Stimulated activated CD4-positive, alpha-beta T cell treated with anti-CD3 and anti-CD28 coated beads, Interleukin-12 subunit alpha, Interleukin-12 subunit beta, amount 100 ng/mL, for 24 hours (primary cell): Measurements from ENCODE around the gene MAU2.

Experiments
- DNase-seq, 2 experiments: peaks; one replicate each; pipeline ENCODE4 v3.0.0-alpha.2; 2020; ENCODE audit warnings: low read depth in 2 of 2

The MAU2 gene

DNA sequence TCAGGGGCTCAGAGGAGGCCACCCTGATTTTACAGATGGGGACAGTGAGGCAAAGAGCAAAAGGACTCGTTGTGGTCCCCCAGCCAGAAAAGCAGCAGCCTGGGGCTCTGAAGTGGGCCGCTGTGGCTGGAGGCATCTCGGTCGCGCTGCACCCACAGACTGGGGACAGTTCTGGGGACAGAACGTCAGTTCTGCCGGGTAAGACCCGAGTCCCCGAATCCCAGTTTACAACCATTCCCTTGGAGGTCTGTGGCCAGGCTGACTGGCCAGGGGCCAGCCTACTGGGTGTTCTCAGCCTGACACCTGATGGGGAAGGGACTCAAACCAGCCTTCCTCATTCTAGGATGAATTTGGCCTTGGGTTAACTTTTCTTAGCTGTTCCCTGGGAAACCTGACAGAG lies 14.4 kb upstream of the MAU2 start:
- DNase-seq = no peak

DNA sequence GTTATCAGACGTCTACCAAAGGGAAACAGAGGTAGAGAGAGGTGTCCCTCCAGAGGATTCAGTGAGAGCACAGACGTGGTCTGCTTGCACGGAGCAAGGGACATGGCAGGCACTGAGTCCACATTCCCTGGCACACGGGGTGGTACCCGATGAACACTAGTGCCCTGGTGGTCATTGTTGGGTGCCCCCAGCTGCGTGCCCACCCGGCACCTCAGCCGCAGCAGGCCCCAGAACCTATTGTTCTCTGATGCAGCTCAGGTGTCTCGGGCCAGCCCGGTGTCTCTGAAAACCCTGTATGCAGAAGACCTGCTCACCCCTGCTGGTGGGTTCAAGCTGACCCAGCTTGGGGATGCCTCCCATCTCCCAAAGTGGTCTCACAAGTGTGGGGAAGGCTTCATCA lies 12.3 kb upstream of the MAU2 start:
- DNase-seq = no peak

- no peak for DNase-seq
Observed at GRCh38 chr19:19315444-19315843, 5.2 kb upstream of the MAU2 start.

DNA sequence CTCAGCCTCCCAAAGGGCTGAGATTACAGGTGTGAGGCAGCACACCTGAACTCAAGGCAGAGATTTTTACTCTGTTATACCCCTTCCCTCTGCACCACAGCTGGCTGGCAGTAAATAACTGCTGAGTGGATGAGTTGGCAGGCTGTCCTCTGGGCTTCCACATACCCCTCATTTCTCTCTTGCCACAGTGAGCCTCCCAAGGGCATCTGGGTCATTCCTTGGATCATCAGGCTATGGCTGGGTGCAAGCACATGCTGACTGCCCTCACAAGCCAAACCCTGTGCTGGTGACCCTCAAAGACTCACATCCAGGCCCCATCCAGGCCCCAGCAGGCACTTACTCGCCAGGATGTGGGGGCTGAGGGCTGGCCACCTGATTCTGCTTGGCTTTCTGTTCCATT lies 4.5 kb upstream of the MAU2 start:
- no peak for DNase-seq

DNA sequence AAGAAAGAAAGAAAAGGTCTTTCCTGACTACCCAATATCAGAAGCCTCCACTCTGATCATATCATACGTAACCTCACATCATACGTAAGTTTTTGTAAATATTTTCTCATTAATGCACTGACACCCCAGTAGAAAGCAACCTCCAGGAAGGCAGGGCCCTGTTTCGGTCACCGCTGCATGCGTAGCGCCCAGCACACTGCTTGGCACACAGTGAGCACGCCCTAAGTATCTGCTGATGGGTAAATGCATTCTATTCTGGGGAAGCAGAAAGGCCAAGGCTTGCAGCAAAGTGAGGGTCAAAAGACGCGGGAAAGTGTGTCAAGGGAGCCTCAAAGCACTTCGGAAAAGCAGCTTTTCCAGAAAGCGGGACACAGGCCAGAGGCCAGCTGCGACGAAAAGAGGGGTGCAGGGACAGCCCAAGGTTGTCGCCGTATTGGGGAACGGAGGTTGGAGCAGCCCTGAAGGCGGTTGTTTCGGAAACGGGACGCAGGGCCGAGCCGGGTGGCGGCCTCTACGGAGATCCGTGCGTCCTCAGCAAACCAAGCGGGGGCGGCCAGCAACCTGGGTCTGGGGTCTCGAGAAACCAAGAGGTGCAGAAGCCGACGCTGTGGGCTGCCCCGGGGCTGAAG lies 783 bp upstream of the MAU2 start:
- no peak for DNase-seq

DNA sequence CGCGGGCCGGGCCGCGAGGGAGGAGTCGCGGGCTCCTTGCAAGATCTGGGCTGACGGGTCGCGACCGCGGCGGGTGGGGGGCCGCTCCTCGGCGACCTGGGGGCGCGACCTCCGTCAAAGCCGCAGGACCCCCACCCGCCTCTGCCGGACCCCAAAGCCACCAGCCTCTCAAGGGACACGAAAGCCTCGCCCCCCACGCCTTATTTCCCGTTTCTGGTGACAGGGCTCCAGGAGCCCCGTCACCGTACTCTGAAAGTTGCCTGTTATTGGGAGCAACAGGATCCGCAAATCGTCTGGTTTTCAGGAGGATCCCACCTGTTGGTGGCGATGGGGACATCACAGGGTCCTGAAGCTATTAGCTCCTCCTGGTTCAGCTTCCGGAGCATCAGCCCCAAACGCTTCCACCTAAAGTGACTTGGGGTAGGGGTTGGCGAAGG lies 530 bp downstream of the MAU2 start:
- DNase-seq = no peak

DNA sequence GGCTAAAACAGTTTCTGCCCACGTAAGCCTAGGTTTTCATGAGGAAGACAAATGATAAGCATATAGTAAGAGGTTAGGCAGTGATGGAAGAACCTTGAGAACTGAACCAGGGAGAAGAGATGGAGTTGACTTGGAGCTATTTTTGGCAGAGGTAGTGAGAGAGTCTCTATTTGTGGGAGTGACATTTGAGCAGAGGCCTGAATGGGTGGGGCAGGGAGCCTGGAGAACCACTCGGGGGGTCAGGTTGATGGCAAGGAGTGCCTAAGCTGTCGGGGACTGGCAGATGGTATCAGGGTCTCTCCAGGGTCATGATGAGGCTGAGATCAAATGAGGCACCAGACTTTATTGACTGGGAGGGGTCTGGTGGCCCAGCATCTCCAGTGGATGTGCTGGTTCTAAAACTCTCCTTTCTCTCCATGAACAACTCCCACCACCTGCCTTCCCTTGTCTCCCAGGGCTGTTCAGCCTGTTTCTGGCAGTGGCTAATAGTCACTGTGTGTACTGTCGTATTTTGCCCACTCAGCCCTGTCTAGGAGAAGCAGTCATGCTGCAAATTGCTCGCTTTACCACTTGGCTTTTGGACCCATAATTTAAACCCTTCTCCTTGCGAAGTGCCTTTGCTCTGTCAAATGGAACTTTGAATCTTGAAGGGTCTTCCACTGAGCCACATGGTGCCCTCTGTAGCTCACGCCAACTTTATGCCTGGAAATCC lies 3.6 kb downstream of the MAU2 start:
- DNase-seq = no peak

DNA sequence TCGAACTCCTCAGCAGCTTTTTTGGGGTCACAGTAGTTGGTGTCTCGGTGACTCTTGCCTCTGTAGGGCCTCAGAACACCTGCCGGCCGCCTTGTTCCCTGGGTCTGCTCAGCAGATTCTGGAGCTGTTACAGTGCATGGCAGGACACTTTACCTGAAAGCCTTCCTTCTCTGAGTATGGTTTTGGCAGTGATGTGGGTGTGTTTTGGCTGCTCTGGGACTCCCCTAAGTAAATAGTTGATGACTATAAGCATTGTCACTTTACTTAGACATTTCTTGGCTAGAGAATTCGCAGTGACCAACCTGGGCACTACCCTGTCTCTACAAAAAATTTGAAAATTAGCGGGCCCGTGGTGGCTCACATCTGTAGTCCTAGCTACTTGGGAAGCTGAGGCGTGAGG lies 7.0 kb downstream of the MAU2 start:
- no peak for DNase-seq

GRCh38 chr19:19329126-19329525 lies 8.5 kb downstream of the MAU2 start:
- no peak for DNase-seq

GRCh38 chr19:19334063-19334988 lies 13.7 kb downstream of the MAU2 start:
- no peak for DNase-seq

GRCh38 chr19:19334989-19335344 lies 14.3 kb downstream of the MAU2 start:
- DNase-seq = no peak

DNA sequence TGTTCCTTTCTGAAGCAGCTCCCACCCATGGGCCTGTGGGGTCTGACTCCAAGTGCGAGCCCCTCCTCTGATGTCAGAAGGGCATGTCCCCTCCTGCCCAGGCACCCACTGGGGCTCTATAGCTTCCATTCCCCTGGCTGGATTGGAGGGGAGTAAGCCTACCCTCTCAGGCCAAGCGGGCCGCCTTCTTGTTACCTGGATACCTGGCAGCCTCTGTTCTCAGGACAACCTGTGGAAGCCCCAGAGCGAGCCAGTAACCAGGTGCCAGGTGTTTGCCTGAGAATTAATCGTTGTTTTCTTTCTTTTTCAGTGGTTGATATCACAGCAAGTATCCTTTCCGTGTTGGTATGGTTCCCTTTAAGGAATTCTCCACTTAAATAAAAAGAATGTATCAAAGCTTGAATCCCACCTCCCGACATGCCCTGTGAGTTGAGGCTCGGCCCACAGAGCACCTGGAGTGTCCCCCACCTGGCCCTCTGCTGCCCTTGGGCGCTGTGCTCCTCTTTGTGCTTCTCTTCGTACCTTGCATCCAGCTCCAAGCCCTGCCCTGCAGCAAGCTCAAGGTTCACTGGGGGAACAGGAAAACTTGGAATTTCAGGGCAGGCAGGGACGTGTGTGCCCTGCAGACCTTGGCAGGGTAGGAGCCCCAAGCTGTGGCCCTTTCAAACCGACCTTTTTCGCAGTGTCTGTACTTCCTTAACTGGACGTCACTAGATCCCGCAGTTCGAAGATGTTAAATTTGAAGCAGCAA lies 15.0 kb downstream of the MAU2 start:
- no peak for DNase-seq

- DNase-seq = no peak
Observed at GRCh38 chr19:19336597-19336996, 16.0 kb downstream of the MAU2 start.

GRCh38 chr19:19337120-19337519 lies 16.5 kb downstream of the MAU2 start:
- no peak for DNase-seq

- no peak for DNase-seq
Observed at GRCh38 chr19:19338082-19338481, 17.5 kb downstream of the MAU2 start.

DNA sequence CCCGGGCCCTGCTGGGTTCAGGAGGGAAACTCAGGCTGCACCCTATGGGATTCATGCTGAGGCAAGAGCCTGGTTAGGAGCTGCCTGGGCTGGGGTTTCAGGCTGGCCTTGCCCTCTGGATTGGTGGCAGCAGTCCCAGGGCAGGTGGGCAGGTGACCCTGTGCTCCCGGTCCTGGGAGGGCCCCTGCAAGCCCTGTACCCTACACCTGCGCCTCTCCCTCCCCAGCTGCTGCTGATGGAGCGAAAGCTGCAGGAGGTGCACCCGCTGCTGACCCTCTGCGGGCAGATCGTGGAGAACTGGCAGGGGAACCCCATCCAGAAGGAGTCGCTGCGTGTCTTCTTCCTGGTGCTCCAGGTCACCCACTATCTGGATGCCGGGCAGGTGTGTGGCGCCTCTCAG lies 20.4 kb downstream of the MAU2 start:
- no peak for DNase-seq

GRCh38 chr19:19342086-19343015 lies 21.7 kb downstream of the MAU2 start:
- DNase-seq = no peak

GRCh38 chr19:19343016-19343362 lies 22.4 kb downstream of the MAU2 start:
- DNase-seq = no peak

DNA sequence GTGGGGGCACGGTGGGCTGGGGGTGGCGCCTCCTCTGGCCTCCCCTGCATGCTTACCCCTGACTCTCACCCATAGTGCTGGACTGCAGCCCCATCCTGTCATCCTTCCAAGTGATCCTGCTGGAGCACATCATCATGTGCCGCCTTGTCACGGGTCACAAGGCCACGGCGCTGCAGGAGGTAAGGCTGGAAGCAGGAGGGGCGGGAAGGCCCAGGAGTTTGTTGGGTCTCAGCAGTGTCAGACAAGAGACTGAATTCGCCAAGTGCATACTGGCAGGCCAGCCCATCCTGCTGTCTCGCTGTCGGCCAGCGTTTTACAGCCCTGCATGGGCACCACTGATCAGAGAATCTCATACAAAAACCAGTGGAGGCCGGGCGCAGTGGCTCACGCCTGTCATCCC lies 23.1 kb downstream of the MAU2 start:
- no peak for DNase-seq

GRCh38 chr19:19345232-19345631 lies 24.6 kb downstream of the MAU2 start:
- DNase-seq = no peak

- no peak for DNase-seq
Observed at GRCh38 chr19:19345970-19346369, 25.3 kb downstream of the MAU2 start.
